HepG2 (cell line): Measurements from ENCODE around the gene ZNF771. TPM values are rescaled to one million over a fixed set of nuclear protein-coding genes. Genes with fewer than 3 reads are reported as not detected.

Experiments
- BRD4 ChIP-seq: sonication (generic); formaldehyde crosslinking; IDR thresholded peaks from 2 replicates; pipeline ENCODE4 v1.4.0; 2020; ENCODE audit warnings: missing genetic modification reagents
- DRAP1 ChIP-seq: IDR thresholded peaks from 2 replicates; pipeline ENCODE4 v1.6.1; 2016; ENCODE audit warnings: missing genetic modification reagents, missing compliant biosample characterization
- JARID2 ChIP-seq: sonication (generic); formaldehyde crosslinking; IDR thresholded peaks from 2 replicates; pipeline ENCODE4 v1.8.1; 2023; ENCODE audit warnings: missing genetic modification reagents, inconsistent platforms; ENCODE audit not compliant: insufficient replicate concordance
- MATR3 ChIP-seq: sonication (generic); formaldehyde crosslinking; IDR thresholded peaks from 2 replicates; pipeline ENCODE4 v1.4.0; 2020; ENCODE audit warnings: missing genetic modification reagents
- MAZ ChIP-seq, 2 experiments: sonication (generic) in 1 of 2; formaldehyde crosslinking in 1 of 2; IDR thresholded peaks; 2 replicates each; pipeline versions ENCODE4 v1.5.0 to v1.6.1; 2012 to 2020; ENCODE audit warnings: low read depth in 2 of 2, mild to moderate bottlenecking in 2 of 2, borderline replicate concordance in 1 of 2, improper control_type of control experiment in 1 of 2, low read length in 1 of 2, missing genetic modification reagents in 1 of 2, moderate library complexity in 1 of 2
- MTA3 ChIP-seq: sonication (generic); formaldehyde crosslinking; IDR thresholded peaks from 2 replicates; pipeline ENCODE4 v1.4.0; 2020; ENCODE audit warnings: missing genetic modification reagents
- NFKBIZ ChIP-seq: IDR thresholded peaks from 2 replicates; pipeline ENCODE4 v1.6.1; 2018; ENCODE audit warnings: missing genetic modification reagents, missing compliant biosample characterization
- NONO ChIP-seq, 2 experiments: fragments of 450-650 bp in 1 of 2; sonication (generic) in 1 of 2; formaldehyde crosslinking in 1 of 2; IDR thresholded peaks in 1 of 2; conservative IDR thresholded peaks in 1 of 2; 2 replicates each; pipeline versions ENCODE4 v1.6.1 to v1.8.0; 2017 to 2022; ENCODE audit warnings: mild to moderate bottlenecking in 1 of 2, missing genetic modification reagents in 1 of 2, moderate library complexity in 1 of 2
- REST ChIP-seq, 2 experiments: IDR thresholded peaks; 2 replicates each; pipeline ENCODE4 v1.6.1; 2011 to 2012; ENCODE audit warnings: low read length in 2 of 2, borderline replicate concordance in 1 of 2, low read depth in 1 of 2, mild to moderate bottlenecking in 1 of 2, moderate library complexity in 1 of 2
- SNAPC5 ChIP-seq: sonication (generic); formaldehyde crosslinking; IDR thresholded peaks from 2 replicates; pipeline ENCODE4 v1.8.1; 2023; ENCODE audit warnings: mild to moderate bottlenecking, missing genetic modification reagents, borderline replicate concordance
- ZEB1 ChIP-seq: IDR thresholded peaks from 2 replicates; pipeline ENCODE4 v1.6.1; 2012; ENCODE audit warnings: mild to moderate bottlenecking, low read depth, inconsistent platforms; ENCODE audit not compliant: insufficient replicate concordance
- ZFP36 ChIP-seq: fragments of 150-350 bp; IDR thresholded peaks from 2 replicates; pipeline ENCODE4 v1.6.1; 2018; ENCODE audit warnings: borderline replicate concordance, low read length, low read depth; ENCODE audit not compliant: partially characterized antibody
- ZFX ChIP-seq: sonication (generic); formaldehyde crosslinking; IDR thresholded peaks from 2 replicates; pipeline ENCODE4 v1.4.0; 2020; ENCODE audit warnings: mild to moderate bottlenecking, low read depth, missing genetic modification reagents, moderate library complexity
- ZKSCAN8 ChIP-seq: IDR thresholded peaks from 2 replicates; pipeline ENCODE4 v1.6.1; 2016; ENCODE audit warnings: borderline replicate concordance, missing genetic modification reagents, missing compliant biosample characterization
- ZMAT3 ChIP-seq: sonication (generic); formaldehyde crosslinking; conservative IDR thresholded peaks from 2 replicates; pipeline ENCODE4 v1.7.0; 2021; ENCODE audit warnings: missing genetic modification reagents
- ZNF234 ChIP-seq: sonication (generic); formaldehyde crosslinking; conservative IDR thresholded peaks from 2 replicates; pipeline ENCODE4 v1.5.1; 2020; ENCODE audit warnings: mild to moderate bottlenecking, missing genetic modification reagents
- ZNF317 ChIP-seq: sonication (generic); formaldehyde crosslinking; IDR thresholded peaks from 2 replicates; pipeline ENCODE4 v1.5.0; 2020; ENCODE audit warnings: mild to moderate bottlenecking, missing genetic modification reagents
- ZNF34 ChIP-seq: sonication (generic); formaldehyde crosslinking; IDR thresholded peaks from 2 replicates; pipeline ENCODE4 v1.4.0; 2020; ENCODE audit warnings: mild to moderate bottlenecking, missing genetic modification reagents, borderline replicate concordance
- ZNF501 ChIP-seq: sonication (generic); formaldehyde crosslinking; IDR thresholded peaks from 2 replicates; pipeline ENCODE4 v1.5.1; 2020; ENCODE audit warnings: mild to moderate bottlenecking, moderate library complexity, missing genetic modification reagents
- ZNF589 ChIP-seq: sonication (generic); formaldehyde crosslinking; conservative IDR thresholded peaks from 2 replicates; pipeline ENCODE4 v1.8.0; 2022; ENCODE audit warnings: mild to moderate bottlenecking, moderate library complexity, missing genetic modification reagents
- ZSCAN30 ChIP-seq: sonication (generic); formaldehyde crosslinking; IDR thresholded peaks from 2 replicates; pipeline ENCODE4 v1.5.0; 2020; ENCODE audit warnings: mild to moderate bottlenecking, missing genetic modification reagents
- ZUFSP ChIP-seq: sonication (generic); formaldehyde crosslinking; IDR thresholded peaks from 2 replicates; pipeline ENCODE4 v1.9.0; 2021; ENCODE audit warnings: missing genetic modification reagents, mild to moderate bottlenecking, borderline replicate concordance
- polyA plus RNA-seq, 8 experiments: library from polyadenylated mRNA; depleted of rRNA in 3 of 8; stranded (reverse) in 7 of 8; unstranded in 1 of 8; fragments of >200 nt; fragmentation: Illumina TruSeq in 4 of 8; extraction: Trizol in 4 of 8; gene quantifications; 2 replicates each; pipeline versions ENCODE4 v1.2.1 to v1.2.3, GENCODE V29; 2011 to 2016; ENCODE audit warnings: low read depth in 4 of 8, missing spikeins in 1 of 8, mixed read lengths in 1 of 8; ENCODE audit not compliant: insufficient read depth in 1 of 8
- total RNA-seq, 5 experiments: library from RNA; depleted of rRNA; stranded (reverse); fragments of >200 nt; fragmentation: Illumina TruSeq; extraction: Trizol; gene quantifications; 2 replicates each; pipeline ENCODE4 v1.2.3, GENCODE V29; 2016; ENCODE audit warnings: low read depth in 1 of 5

The ZNF771 gene
- total and polyA plus RNA-seq, 2 of the 13 experiments (the other 11 are each of a cell fraction or from before 2014, with no cell fraction given): 5.0 to 11.8 TPM

GRCh38 chr16:30395155-30395991 lies 12.0 kb upstream of the ZNF771 start, which contains the start of gene ZNF48 (continued):
- TF ChIP-seq ZNF589 (CRISPR knock-in tag) (peak; percentile 46; the same call in 1 of the 2 replicates), ZNF317 (CRISPR knock-in tag) (no peak), REST (IDR thresholded peaks at IDR 0.05; ENCODE audit: borderline replicate concordance in 1 of 2, low read depth in 1 of 2, low read length in 2 of 2) (peak in 1 of 2 experiments; percentile 61; a peak in 1 of 4 replicates), BRD4 (CRISPR knock-in tag) (0 out of 2 replicates have a peak, but pooled peaks have one; percentile 64), ZNF234 (no peak), ZKSCAN8 (CRISPR knock-in tag) (no peak), ZUFSP (CRISPR knock-in tag) (no peak), ZFX (CRISPR knock-in tag) (peak; percentile 95), ZEB1 (peak; percentile 84), NONO (IDR thresholded peaks at IDR 0.05) (no peak), NONO (CRISPR knock-in tag; conservative IDR thresholded peaks at IDR 0.05) (peak; percentile 87), ZNF501 (CRISPR knock-in tag) (no peak), MATR3 (CRISPR knock-in tag) (no peak), DRAP1 (CRISPR knock-in tag) (no peak; the same call in 1 of the 2 replicates), ZFP36 (no peak), SNAPC5 (no peak), MTA3 (no peak), ZNF34 (CRISPR knock-in tag) (peak; percentile 88; the same call in 1 of the 2 replicates), MAZ (IDR thresholded peaks at IDR 0.05; ENCODE audit: borderline replicate concordance, low read depth, low read length) (peak; percentile 88), MAZ (CRISPR knock-in tag; IDR thresholded peaks at IDR 0.05; ENCODE audit: low read depth) (peak; percentile 88), ZSCAN30 (CRISPR knock-in tag) (no peak), ZMAT3 (CRISPR knock-in tag) (peak; percentile 78), NFKBIZ (CRISPR knock-in tag) (0 out of 2 replicates have a peak, but pooled peaks have one; percentile 28), JARID2 (CRISPR knock-in tag) (peak; percentile 25)
